H9 (cell line): ENCODE measurements around the gene WFS1. TPM values are rescaled to one million over a fixed set of nuclear protein-coding genes. Genes with fewer than 3 reads are reported as not detected.

Experiments used
- DNase-seq: peaks from one replicate; pipeline ENCODE4 v3.0.0-alpha.2; 2017
- H2AFZ ChIP-seq: one replicate; pipeline ENCODE4 v1.6.1; 2013; ENCODE audit warnings: mild to moderate bottlenecking, low read length, control low read depth, moderate library complexity
- H2AK5ac ChIP-seq: 2 replicates; pipeline ENCODE4 v1.6.1; 2013; ENCODE audit warnings: low read length, control low read depth, mixed read lengths; ENCODE audit not compliant: insufficient read length
- H2BK120ac ChIP-seq: one replicate; pipeline ENCODE4 v1.6.1; 2013; ENCODE audit warnings: low read depth, mild to moderate bottlenecking, low read length, control low read depth, inconsistent platforms; ENCODE audit not compliant: poor library complexity, severe bottlenecking
- H2BK12ac ChIP-seq: 2 replicates; pipeline ENCODE4 v1.6.1; 2013; ENCODE audit warnings: low read length, control low read depth, mixed read lengths, low read depth; ENCODE audit not compliant: insufficient read length
- H2BK15ac ChIP-seq: 2 replicates; pipeline ENCODE4 v1.6.1; 2013; ENCODE audit warnings: low read depth, low read length, control low read depth
- H2BK20ac ChIP-seq: one replicate; pipeline ENCODE4 v1.6.1; 2013; ENCODE audit warnings: low read depth, mild to moderate bottlenecking, low read length, control low read depth, inconsistent platforms; ENCODE audit not compliant: poor library complexity, severe bottlenecking
- H2BK5ac ChIP-seq: 2 replicates; pipeline ENCODE4 v1.6.1; 2013; ENCODE audit warnings: low read length, control low read depth, mixed read lengths; ENCODE audit not compliant: insufficient read length
- H3K14ac ChIP-seq: 2 replicates; pipeline ENCODE4 v1.6.1; 2013; ENCODE audit warnings: low read length, control low read depth; ENCODE audit not compliant: insufficient read depth
- H3K18ac ChIP-seq: 2 replicates; pipeline ENCODE4 v1.6.1; 2013; ENCODE audit warnings: low read depth, mild to moderate bottlenecking, mixed read lengths, low read length, control low read depth; ENCODE audit not compliant: insufficient read length
- H3K23ac ChIP-seq: 2 replicates; pipeline ENCODE4 v1.6.1; 2013; ENCODE audit warnings: low read length, control low read depth, mixed read lengths, low read depth; ENCODE audit not compliant: insufficient read length
- H3K23me2 ChIP-seq: 2 replicates; pipeline ENCODE4 v1.6.1; 2013; ENCODE audit warnings: low read depth, mild to moderate bottlenecking, mixed read lengths, low read length, control low read depth; ENCODE audit not compliant: insufficient read length, poor library complexity, severe bottlenecking
- H3K27ac ChIP-seq: 2 replicates; pipeline ENCODE4 v1.5.1; 2013; ENCODE audit warnings: low read length, control low read depth, mixed read lengths, low read depth; ENCODE audit not compliant: insufficient read length
- H3K27me3 ChIP-seq: 2 replicates; pipeline ENCODE4 v1.6.1; 2013; ENCODE audit warnings: low read length, control low read depth, inconsistent platforms; ENCODE audit not compliant: insufficient read depth
- H3K4ac ChIP-seq: 2 replicates; pipeline ENCODE4 v1.6.1; 2013; ENCODE audit warnings: low read depth, mild to moderate bottlenecking, control low read depth, inconsistent platforms, low read length, moderate library complexity
- H3K4me1 ChIP-seq: 2 replicates; pipeline ENCODE4 v1.6.1; 2013; ENCODE audit warnings: low read length, control low read depth, inconsistent platforms; ENCODE audit not compliant: insufficient read depth
- H3K4me2 ChIP-seq: 2 replicates; pipeline ENCODE4 v1.6.1; 2013; ENCODE audit warnings: low read length, control low read depth, mixed read lengths; ENCODE audit not compliant: insufficient read length, insufficient read depth
- H3K56ac ChIP-seq: 2 replicates; pipeline ENCODE4 v1.6.1; 2013; ENCODE audit warnings: low read depth, mild to moderate bottlenecking, mixed read lengths, low read length, control low read depth; ENCODE audit not compliant: insufficient read length
- H3K79me1 ChIP-seq: 2 replicates; pipeline ENCODE4 v1.6.1; 2013; ENCODE audit warnings: low read depth, mild to moderate bottlenecking, moderate library complexity, low read length, control low read depth, inconsistent platforms; ENCODE audit not compliant: insufficient read depth, poor library complexity, severe bottlenecking
- H3K79me2 ChIP-seq: 2 replicates; pipeline ENCODE4 v1.6.1; 2013; ENCODE audit warnings: low read length, control low read depth, inconsistent platforms; ENCODE audit not compliant: insufficient read depth
- H3K9ac ChIP-seq: 2 replicates; pipeline ENCODE4 v1.6.1; 2013; ENCODE audit warnings: low read length, control low read depth, mixed read lengths; ENCODE audit not compliant: insufficient read length; ENCODE audit errors: extremely low read depth
- H3K9me3 ChIP-seq: one replicate; pipeline ENCODE4 v1.6.1; 2013; ENCODE audit warnings: low read depth, low read length, inconsistent platforms; ENCODE audit not compliant: control insufficient read depth
- H3T11ph ChIP-seq: one replicate; pipeline ENCODE4 v1.6.1; 2013; ENCODE audit warnings: mild to moderate bottlenecking, low read length, control low read depth, inconsistent platforms
- H4K20me1 ChIP-seq: one replicate; pipeline ENCODE4 v1.6.1; 2013; ENCODE audit not compliant: control insufficient read depth, insufficient read length, insufficient read depth
- H4K5ac ChIP-seq: 2 replicates; pipeline ENCODE4 v1.6.1; 2013; ENCODE audit warnings: low read depth, mild to moderate bottlenecking, mixed read lengths, low read length, control low read depth; ENCODE audit not compliant: insufficient read length
- H4K8ac ChIP-seq: replicated peaks from 2 replicates; pipeline ENCODE4 v1.6.1; 2013; ENCODE audit warnings: low read length, control low read depth, mixed read lengths, low read depth; ENCODE audit not compliant: insufficient read length
- H4K91ac ChIP-seq: 2 replicates; pipeline ENCODE4 v1.6.1; 2013; ENCODE audit warnings: low read depth, mild to moderate bottlenecking, moderate library complexity, mixed read lengths, low read length, control low read depth; ENCODE audit not compliant: insufficient read length
- H3K27ac Mint-ChIP-seq, 3 experiments: 2 replicates in 2 of 3; 3 replicates in 1 of 3; pipeline ENCODE4 v1.8.0; 2020 to 2021; ENCODE audit warnings: mixed read lengths in 3 of 3, mild to moderate bottlenecking in 1 of 3, moderate library complexity in 1 of 3
- H3K27me3 Mint-ChIP-seq: 2 replicates; pipeline ENCODE4 v1.8.0; 2021; ENCODE audit warnings: low read depth, mild to moderate bottlenecking, moderate library complexity, mixed read lengths
- H3K36me3 Mint-ChIP-seq, 3 experiments: 2 replicates in 2 of 3; 3 replicates in 1 of 3; pipeline ENCODE4 v1.8.0; 2020 to 2021; ENCODE audit warnings: low read depth in 3 of 3, mixed read lengths in 3 of 3; ENCODE audit not compliant: insufficient read depth in 1 of 3
- H3K4me1 Mint-ChIP-seq, 2 experiments: 2 replicates each; pipeline ENCODE4 v1.8.0; 2020; ENCODE audit warnings: mixed read lengths in 2 of 2
- H3K4me3 Mint-ChIP-seq, 2 experiments: 2 replicates in 1 of 2; 3 replicates in 1 of 2; pipeline ENCODE4 v1.8.0; 2020 to 2021; ENCODE audit warnings: mild to moderate bottlenecking in 2 of 2, mixed read lengths in 2 of 2, moderate library complexity in 1 of 2
- H3K9me3 Mint-ChIP-seq, 2 experiments: 2 replicates in 1 of 2; 3 replicates in 1 of 2; pipeline ENCODE4 v1.8.0; 2020; ENCODE audit warnings: mild to moderate bottlenecking in 2 of 2, mixed read lengths in 2 of 2, moderate library complexity in 1 of 2
- WGBS: extraction: QIAGEN DNeasy Blood & Tissue Kit; methylation state at CpG from one replicate; pipeline ENCODE4 v1.1.7; 2013; ENCODE audit warnings: missing lambda C conversion rate, low lambda C conversion rate, mixed read lengths; ENCODE audit not compliant: insufficient read length; ENCODE audit errors: extremely low coverage; 5-methylcytosine and 5-hydroxymethylcytosine counted together
- total RNA-seq: library from RNA; stranded (reverse); gene quantifications from 2 replicates; pipeline ENCODE4 v1.2.1, GENCODE V29; 2021
- TF ChIP-seq, protein P1 (sequence below): fragments of 200-600 bp; sonication (generic); conservative IDR thresholded peaks from 3 replicates; pipeline ENCODE4 v1.8.0; 2021; ENCODE audit warnings: antibody characterized with exemption, mild to moderate bottlenecking

The WFS1 gene
- total RNA-seq, 1 experiment from 2014 or later: 18.9 TPM

DNA sequence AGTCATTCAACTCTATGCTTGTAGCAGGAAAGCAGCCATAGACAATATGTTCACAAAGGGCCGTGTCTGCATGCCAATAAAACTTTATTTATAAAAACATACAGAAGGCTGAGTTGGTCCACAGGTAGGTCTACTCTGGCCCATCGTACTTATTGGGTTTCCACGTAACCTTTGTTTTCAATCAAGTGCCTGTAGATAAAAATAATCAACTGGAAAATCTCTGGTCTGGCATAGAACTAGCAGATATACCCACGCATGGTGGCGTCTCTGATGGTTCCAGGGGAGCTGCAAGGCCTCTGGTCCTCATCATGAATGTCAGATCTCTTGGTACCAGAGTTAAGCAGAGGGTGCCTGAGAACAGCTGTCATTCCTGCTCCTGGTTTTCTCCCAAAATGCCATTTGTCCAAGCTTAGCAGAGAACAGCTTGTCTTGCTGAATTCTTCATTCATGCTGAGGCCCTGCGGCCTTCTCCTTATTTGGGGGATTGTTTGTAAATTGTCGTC lies 37.9 kb upstream of the WFS1 start:
- peaks cover 0 to 13% of the 10 kb centered on the region in 2 experiments; a peak in 2 of 4 replicates for H3K4me1 Mint-ChIP-seq
- H2BK20ac ChIP-seq: no peak overlapping the region
- H4K91ac ChIP-seq: no peak overlapping the region
- H2BK5ac ChIP-seq: no peak overlapping the region
- H2BK120ac ChIP-seq: no peak overlapping the region
- no peak overlapping the region for H3K18ac ChIP-seq
- peaks cover 4% of the 10 kb centered on the region; the same call in 1 of the 2 replicates for H3K27me3 Mint-ChIP-seq
- no peak overlapping the region for H3K23ac ChIP-seq
- H3K9me3 Mint-ChIP-seq: no peaks in the 10 kb centered on the region
- H3K27ac ChIP-seq: no peak overlapping the region
- no peaks in the 10 kb centered on the region for H3K9me3 ChIP-seq
- no peak overlapping the region for H3K4me2 ChIP-seq
- no peaks in the 10 kb centered on the region for H3K23me2 ChIP-seq
- H3K27me3 ChIP-seq: no peaks in the 10 kb centered on the region
- TF ChIP-seq, protein P1, sequence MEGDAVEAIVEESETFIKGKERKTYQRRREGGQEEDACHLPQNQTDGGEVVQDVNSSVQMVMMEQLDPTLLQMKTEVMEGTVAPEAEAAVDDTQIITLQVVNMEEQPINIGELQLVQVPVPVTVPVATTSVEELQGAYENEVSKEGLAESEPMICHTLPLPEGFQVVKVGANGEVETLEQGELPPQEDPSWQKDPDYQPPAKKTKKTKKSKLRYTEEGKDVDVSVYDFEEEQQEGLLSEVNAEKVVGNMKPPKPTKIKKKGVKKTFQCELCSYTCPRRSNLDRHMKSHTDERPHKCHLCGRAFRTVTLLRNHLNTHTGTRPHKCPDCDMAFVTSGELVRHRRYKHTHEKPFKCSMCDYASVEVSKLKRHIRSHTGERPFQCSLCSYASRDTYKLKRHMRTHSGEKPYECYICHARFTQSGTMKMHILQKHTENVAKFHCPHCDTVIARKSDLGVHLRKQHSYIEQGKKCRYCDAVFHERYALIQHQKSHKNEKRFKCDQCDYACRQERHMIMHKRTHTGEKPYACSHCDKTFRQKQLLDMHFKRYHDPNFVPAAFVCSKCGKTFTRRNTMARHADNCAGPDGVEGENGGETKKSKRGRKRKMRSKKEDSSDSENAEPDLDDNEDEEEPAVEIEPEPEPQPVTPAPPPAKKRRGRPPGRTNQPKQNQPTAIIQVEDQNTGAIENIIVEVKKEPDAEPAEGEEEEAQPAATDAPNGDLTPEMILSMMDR: no peak
- WGBS: no CpG with 5 or more reads among the region's 7 CpGs
- H3K4me1 ChIP-seq: no peaks in the 10 kb centered on the region
- no peak overlapping the region for H3K27ac Mint-ChIP-seq
- H3K79me1 ChIP-seq: no peaks in the 10 kb centered on the region
- H2AFZ ChIP-seq: no peak overlapping the region
- no peak overlapping the region for H4K8ac ChIP-seq
- no peak overlapping the region for H3K4me3 Mint-ChIP-seq
- no peak overlapping the region for H3K56ac ChIP-seq
- H3K36me3 Mint-ChIP-seq: no peaks in the 10 kb centered on the region
- no peaks in the 10 kb centered on the region for H3K79me2 ChIP-seq
- no peak overlapping the region for H4K5ac ChIP-seq
- no peak overlapping the region for H2BK12ac ChIP-seq
- no peaks in the 10 kb centered on the region for H4K20me1 ChIP-seq
- no peak for DNase-seq
- no peak overlapping the region for H3K4ac ChIP-seq
- H3T11ph ChIP-seq: no peak overlapping the region
- no peak overlapping the region for H3K14ac ChIP-seq
- no peak overlapping the region for H2BK15ac ChIP-seq
- H3K9ac ChIP-seq: no peak overlapping the region
- H2AK5ac ChIP-seq: no peak overlapping the region
